HUES6 (cell line): ENCODE results near the gene CEP57.

ENCODE experiments used
- H3K27ac ChIP-seq: 2 replicates; pipeline ENCODE4 v1.7.0; 2013; ENCODE audit warnings: low read depth, mild to moderate bottlenecking, low read length, inconsistent platforms
- H3K27me3 ChIP-seq: 2 replicates; pipeline ENCODE4 v1.6.1; 2013; ENCODE audit warnings: low read length; ENCODE audit not compliant: control insufficient read depth, insufficient read depth
- H3K36me3 ChIP-seq: 2 replicates; pipeline ENCODE4 v1.6.1; 2013; ENCODE audit warnings: low read length; ENCODE audit not compliant: control insufficient read depth, insufficient read depth
- H3K4me1 ChIP-seq: 2 replicates; pipeline ENCODE4 v1.6.1; 2013; ENCODE audit warnings: low read length; ENCODE audit not compliant: control insufficient read depth, insufficient read depth
- H3K4me3 ChIP-seq: 2 replicates; pipeline ENCODE4 v1.5.1; 2013; ENCODE audit warnings: low read depth, low read length
- H3K9ac ChIP-seq: one replicate; pipeline ENCODE4 v1.6.1; 2013; ENCODE audit warnings: mild to moderate bottlenecking, low read length
- H3K9me3 ChIP-seq: 2 replicates; pipeline ENCODE4 v1.6.1; 2013; ENCODE audit warnings: low read depth, low read length; ENCODE audit not compliant: control insufficient read depth, insufficient read depth

Gene CEP57

DNA sequence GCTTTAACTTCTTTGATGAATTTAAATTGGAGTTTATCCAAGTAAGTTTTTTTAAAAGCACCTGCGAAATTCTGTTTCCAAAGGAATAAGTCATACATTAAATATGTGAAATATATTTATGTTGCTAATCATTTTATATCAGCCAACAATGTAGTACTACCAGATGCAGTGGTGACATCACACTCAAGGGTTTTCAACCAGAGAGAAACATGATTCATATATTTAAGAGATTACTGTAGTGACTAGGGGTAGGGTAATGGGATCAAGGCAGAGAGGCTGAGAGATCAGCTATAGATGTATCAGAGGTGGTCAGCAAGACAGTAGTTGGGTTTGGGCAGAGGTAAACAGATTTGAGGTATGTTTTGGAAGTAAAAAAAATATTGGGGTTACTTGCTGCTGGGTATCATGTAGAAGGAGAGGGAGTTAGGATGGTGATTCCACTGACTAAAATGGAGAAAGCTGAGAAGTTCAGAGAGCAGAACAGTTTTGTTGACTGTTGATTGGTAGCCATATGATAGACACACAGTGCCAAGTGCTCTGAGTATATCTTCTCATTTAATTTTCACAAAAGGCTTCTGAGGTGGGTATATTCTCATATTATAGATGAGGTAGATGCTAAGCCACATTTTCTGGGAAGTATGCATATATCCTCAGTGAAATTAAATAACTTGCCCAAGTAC lies 39.4 kb downstream of the CEP57 start:
- no peak overlapping the region for H3K4me3 ChIP-seq
- no peaks in the 10 kb centered on the region for H3K9me3 ChIP-seq
- H3K9ac ChIP-seq, result no peak overlapping the region
- H3K27me3 ChIP-seq, result no peaks in the 10 kb centered on the region
- H3K27ac ChIP-seq, result no peak overlapping the region
- no peaks in the 10 kb centered on the region for H3K4me1 ChIP-seq
- H3K36me3 ChIP-seq, result peaks cover 74% of the 10 kb centered on the region

DNA sequence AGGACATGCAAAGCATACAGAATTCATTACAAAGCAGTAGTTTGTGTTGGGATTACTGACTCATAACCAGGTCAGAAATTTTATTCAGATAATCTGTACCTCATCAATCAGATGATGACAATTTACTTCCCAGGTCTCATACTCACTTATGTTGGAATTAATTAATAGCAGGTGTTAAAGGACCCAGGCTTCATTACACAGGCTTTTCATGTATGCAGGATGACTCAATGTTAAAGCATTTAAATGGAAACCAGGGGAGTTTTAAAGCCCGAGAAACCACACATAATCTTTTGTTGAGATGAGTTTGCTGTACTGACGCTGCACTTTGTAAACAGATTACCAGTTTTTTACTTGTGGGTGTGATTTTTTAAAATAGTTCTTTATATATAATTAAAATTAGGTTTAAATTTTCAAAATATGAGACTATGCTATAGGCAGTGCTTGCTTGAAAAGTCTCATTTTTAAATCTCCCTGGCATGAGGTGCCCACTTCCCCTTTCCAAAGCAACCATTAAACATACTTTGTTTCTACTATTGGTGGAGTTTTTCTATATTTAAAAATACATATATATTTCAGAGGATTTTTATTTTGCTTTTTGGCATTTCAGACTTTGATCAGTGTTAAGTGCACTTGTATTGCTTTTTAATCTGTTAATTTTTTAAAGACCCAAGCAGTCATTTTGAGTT lies 41.0 kb downstream of the CEP57 start:
- H3K4me1 ChIP-seq, result peaks cover 2% of the 10 kb centered on the region; the same call in 1 of the 2 replicates
- H3K4me3 ChIP-seq, result no peak overlapping the region
- no peak overlapping the region for H3K9ac ChIP-seq
- no peaks in the 10 kb centered on the region for H3K9me3 ChIP-seq
- H3K27me3 ChIP-seq, result no peaks in the 10 kb centered on the region
- no peak overlapping the region for H3K27ac ChIP-seq
- peaks cover 85% of the 10 kb centered on the region for H3K36me3 ChIP-seq

DNA sequence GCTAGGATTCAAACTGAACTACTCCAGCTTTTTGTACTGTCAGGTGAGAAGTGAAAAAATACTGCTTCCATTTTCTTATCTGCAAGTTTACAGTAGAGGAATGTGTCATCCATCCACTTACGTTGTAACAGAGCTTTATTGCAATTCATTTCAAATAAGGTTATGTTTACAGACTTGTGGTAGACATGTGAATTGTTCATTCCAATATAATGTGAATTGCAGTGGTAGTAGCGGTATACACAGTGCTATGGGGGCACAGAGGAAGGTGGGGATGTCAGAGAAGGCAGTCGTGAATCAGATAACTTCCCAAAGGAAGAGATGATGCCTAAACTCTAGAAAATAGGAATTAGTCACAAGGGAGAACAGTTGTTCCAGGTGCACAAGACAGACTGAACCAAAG lies 42.5 kb downstream of the CEP57 start:
- H3K9ac ChIP-seq, result no peak overlapping the region
- H3K27ac ChIP-seq, result no peak overlapping the region
- H3K4me3 ChIP-seq, result no peak overlapping the region
- H3K4me1 ChIP-seq, result peaks cover 2% of the 10 kb centered on the region; the same call in 1 of the 2 replicates
- no peaks in the 10 kb centered on the region for H3K9me3 ChIP-seq
- H3K36me3 ChIP-seq, result peaks cover 90% of the 10 kb centered on the region
- no peaks in the 10 kb centered on the region for H3K27me3 ChIP-seq

DNA sequence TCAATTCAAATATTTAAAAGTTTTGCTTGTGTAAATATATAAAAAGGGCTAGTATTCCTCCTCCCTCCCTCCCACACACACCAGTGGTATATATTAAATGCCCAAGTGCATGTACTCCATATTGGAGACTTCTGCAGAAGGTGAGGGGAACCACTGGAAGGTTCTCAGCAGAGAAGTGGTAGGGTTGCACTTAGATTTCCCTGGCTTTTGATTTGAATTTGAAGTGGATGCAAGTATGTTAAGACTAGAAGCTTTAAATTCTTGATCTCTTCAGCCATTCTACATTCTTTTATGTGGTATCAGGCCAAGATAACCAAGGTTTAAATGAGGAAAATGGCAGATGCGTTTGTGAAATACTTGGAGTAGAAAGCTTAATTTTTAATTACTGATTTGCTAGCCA lies 43.1 kb downstream of the CEP57 start:
- no peak overlapping the region for H3K4me3 ChIP-seq
- H3K27ac ChIP-seq, result no peak overlapping the region
- no peaks in the 10 kb centered on the region for H3K9me3 ChIP-seq
- H3K9ac ChIP-seq, result no peak overlapping the region
- H3K36me3 ChIP-seq, result peaks cover 90% of the 10 kb centered on the region
- peaks cover 2% of the 10 kb centered on the region; the same call in 1 of the 2 replicates for H3K4me1 ChIP-seq
- H3K27me3 ChIP-seq, result no peaks in the 10 kb centered on the region

DNA sequence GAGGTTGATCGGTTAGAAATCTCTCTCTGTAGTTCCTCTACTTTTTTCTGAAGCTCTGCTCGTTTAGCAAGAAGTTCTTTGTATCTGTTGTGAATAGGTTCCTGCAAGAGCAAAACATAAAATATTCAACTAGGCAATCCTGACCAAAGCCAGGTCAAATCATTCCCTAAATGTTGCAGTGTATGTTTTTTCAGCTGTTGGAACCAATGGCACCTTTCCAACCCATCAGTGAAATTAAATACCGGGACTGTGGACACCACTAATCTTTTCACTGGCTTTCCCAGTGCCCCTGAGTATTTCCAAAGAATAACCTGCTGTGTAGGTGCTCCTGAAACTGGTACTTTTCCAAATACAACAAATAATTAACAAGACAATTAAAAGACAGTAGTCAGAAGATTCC lies 45.1 kb downstream of the CEP57 start:
- Histone ChIP-seq H3K27ac (no peak overlapping the region), H3K9ac (no peak overlapping the region), H3K4me1 (peaks cover 2% of the 10 kb centered on the region; the same call in 1 of the 2 replicates), H3K9me3 (no peaks in the 10 kb centered on the region), H3K36me3 (peaks cover 87% of the 10 kb centered on the region), H3K27me3 (no peaks in the 10 kb centered on the region), H3K4me3 (no peak overlapping the region)

DNA sequence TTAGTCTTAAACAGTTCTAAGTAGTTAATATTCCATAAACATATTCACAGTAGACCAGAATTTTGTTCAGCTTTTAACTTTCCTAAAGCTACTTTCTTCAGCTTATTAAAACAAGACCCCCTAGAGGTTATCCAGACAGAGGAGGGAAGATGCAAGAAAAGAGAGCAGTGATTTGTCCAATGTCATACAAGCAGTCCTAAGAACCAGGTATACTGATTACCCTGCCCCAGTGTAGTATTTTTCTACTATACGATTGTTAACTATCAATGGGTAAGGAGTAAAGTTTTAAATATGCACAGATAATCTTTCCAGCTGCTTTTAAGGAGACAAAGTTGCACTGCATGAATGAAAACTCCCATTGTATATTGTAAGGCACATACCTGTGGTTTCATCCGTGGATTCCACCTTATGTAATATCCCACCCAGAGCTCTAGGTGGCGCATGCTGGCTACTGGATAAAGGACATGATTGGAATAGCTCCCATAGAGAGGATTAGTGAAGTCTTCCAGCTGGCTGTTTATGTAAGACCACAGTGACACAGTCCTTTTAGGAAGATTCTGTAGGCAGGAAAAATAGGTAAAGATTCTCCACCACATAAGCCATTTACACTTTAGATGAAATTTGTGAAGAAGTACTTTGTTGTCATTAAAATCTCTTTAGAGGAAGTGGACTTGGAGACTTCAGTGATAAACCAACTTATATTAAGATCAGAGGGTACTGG lies 45.6 kb downstream of the CEP57 start:
- H3K27me3 ChIP-seq, result no peaks in the 10 kb centered on the region
- peaks cover 2% of the 10 kb centered on the region; the same call in 1 of the 2 replicates for H3K4me1 ChIP-seq

GRCh38 chr11:95845167-95845566 lies 54.9 kb downstream of the CEP57 start:
- no peak overlapping the region for H3K9ac ChIP-seq
- H3K4me3 ChIP-seq, result no peak overlapping the region
- H3K27me3 ChIP-seq, result no peaks in the 10 kb centered on the region
- H3K4me1 ChIP-seq, result no peaks in the 10 kb centered on the region
- no peak overlapping the region for H3K27ac ChIP-seq
- no peaks in the 10 kb centered on the region for H3K9me3 ChIP-seq
- H3K36me3 ChIP-seq, result peaks cover 69% of the 10 kb centered on the region

More for the DNA sequence above, 45.6 kb downstream of the CEP57 start:
- no peaks in the 10 kb centered on the region for H3K9me3 ChIP-seq
- H3K9ac ChIP-seq, result no peak overlapping the region
- H3K36me3 ChIP-seq, result peaks cover 89% of the 10 kb centered on the region
- no peak overlapping the region for H3K4me3 ChIP-seq
- no peak overlapping the region for H3K27ac ChIP-seq

DNA sequence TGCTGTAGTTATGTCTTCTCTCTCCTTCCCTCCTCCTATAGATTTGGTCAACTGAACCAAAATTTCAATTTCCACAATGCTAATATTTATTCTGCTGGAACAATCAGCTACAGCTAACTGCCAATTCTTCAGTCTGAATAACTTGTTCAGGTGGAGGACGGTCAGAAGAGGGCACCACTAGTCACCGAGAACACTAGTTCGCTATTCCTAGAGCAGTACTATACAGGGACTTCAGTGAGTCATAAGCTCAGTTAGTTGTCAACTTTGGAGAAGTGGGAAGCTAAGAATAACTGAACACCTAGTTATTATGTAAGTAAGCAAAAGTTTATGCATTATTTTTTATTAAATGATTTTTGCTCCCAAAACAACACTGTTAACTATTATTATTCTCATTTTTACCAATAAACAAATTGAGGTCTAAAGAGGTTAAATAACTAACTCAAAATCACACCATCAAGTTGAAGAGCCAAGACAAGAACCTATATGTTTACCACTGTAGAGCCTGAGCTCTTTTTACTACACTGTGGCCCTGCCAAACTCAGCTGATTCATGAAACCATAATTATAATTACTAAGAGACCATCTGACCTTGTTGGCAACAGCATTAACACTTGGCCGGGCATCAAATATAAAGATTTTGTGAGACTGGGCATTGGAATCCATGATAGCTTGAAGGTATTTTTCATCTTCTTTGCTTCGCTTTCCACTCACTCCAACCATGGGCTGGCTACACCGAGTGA lies 59.0 kb downstream of the CEP57 start:
- no peaks in the 10 kb centered on the region for H3K4me1 ChIP-seq
- H3K27me3 ChIP-seq, result no peaks in the 10 kb centered on the region
- H3K9me3 ChIP-seq, result no peaks in the 10 kb centered on the region
- no peak overlapping the region for H3K4me3 ChIP-seq
- H3K27ac ChIP-seq, result no peak overlapping the region
- peaks cover 49% of the 10 kb centered on the region for H3K36me3 ChIP-seq
- H3K9ac ChIP-seq, result no peak overlapping the region

DNA sequence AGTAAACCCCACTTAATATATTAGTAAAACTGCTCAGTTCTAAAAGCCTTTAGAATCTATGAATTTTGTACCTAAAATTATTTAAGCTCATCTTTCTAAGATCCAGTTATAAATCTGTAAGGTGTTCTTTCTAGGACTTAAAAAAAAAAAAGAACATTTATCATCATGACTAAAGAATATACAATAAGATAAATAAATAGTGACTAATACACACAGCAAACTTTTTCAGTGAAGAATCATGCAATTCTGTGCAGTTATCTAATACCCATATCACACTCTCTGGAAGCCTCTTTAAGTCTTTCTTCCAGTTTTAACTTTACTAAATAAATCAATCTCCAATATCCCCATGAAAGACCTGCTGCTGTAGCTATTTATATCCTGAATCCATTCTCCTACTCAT lies 59.8 kb downstream of the CEP57 start:
- H3K9ac ChIP-seq, result no peak overlapping the region
- peaks cover 40% of the 10 kb centered on the region for H3K36me3 ChIP-seq
- H3K4me3 ChIP-seq, result no peak overlapping the region
- H3K27me3 ChIP-seq, result no peaks in the 10 kb centered on the region
- H3K9me3 ChIP-seq, result no peaks in the 10 kb centered on the region
- no peaks in the 10 kb centered on the region for H3K4me1 ChIP-seq
- no peak overlapping the region for H3K27ac ChIP-seq

DNA sequence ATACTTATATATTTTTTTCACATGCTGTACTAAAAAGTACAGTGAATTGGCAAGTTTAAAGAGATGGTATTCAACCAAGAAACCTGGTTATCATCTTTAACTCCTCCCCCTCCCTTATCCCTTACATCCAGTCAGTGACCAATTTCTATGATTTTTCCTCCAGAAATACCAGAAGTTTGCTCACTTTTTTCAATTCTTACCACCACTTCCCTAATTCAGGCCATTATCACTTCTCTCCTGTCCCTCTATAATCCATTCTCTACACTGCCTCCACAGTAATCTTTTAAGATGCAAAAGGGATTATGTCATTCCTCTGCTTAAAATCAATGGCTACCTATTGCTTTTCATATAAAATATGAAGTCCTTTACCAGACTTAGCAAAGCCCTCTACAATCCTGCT lies 62.8 kb downstream of the CEP57 start:
- Histone ChIP-seq H3K9me3 (no peaks in the 10 kb centered on the region), H3K4me1 (no peaks in the 10 kb centered on the region), H3K36me3 (peaks cover 38% of the 10 kb centered on the region), H3K4me3 (no peak overlapping the region), H3K9ac (no peak overlapping the region), H3K27me3 (no peaks in the 10 kb centered on the region), H3K27ac (no peak overlapping the region)
